Inferior parietal cortex (tissue), 1 donor: ENCODE data around the gene ATP8B2.
"Not testable (repeated sequence)": the region's sequence is repeated elsewhere in the genome, so short reads cannot be mapped to it uniquely, and the experiment has no call there.

Experiments used
- DNase-seq: peaks from one replicate; pipeline ENCODE4 v3.0.0-alpha.2; 2016; ENCODE audit errors: extremely low spot score

Gene ATP8B2

GRCh38 chr1:154323493-154323892 is 1.8 kb upstream of the ATP8B2 start:
- DNase-seq, result no peak

GRCh38 chr1:154324241-154324640 is 1.1 kb upstream of the ATP8B2 start:
- DNase-seq, result no peak

GRCh38 chr1:154325583-154326545 is 539 bp downstream of the ATP8B2 start:
- peak; percentile 52 for DNase-seq

DNA sequence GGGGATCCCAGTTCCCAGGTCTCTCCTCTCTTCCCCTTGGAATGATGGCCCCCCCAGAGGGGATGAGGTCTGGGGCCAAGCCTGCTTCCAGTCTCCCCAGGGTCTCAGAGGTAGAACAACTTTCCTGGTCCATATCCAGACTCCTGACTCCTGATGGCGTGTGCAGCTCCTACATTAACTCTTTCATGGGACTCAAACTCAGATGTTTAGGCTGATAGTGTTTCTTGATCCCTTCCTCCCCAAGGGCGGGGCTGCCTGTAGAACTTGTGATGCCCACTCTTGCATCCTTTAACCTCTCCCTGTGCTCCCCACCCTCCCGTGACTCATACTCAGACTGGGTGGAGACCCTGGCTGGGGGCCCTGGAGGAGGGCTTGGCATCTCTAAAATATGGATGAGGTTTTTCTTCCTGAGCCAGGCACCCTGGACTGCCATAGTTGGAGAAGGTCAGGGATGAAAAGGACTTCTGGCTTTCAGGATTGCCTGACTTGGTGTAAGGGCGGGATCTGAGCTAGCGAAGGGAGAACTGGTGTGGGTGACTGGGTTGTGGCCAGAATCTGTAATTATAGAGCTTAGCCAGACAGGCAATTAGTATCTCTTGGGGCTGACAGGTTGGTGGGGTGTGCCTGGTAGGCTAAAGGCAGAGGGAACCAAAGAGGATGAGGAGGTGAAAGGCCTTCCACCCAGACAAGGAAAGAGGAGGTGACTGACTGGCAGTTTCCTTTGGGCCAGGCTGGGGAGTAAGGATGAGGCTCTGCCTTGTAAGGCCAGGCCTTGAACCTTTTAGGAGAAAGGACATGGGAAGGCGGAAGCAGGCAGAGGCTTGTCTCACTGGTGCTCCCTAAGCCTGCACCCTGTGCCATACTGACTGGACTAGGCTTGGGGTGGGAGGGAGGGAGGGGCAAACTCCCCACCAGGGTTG is 1.5 kb downstream of the ATP8B2 start:
- DNase-seq, result no peak

DNA sequence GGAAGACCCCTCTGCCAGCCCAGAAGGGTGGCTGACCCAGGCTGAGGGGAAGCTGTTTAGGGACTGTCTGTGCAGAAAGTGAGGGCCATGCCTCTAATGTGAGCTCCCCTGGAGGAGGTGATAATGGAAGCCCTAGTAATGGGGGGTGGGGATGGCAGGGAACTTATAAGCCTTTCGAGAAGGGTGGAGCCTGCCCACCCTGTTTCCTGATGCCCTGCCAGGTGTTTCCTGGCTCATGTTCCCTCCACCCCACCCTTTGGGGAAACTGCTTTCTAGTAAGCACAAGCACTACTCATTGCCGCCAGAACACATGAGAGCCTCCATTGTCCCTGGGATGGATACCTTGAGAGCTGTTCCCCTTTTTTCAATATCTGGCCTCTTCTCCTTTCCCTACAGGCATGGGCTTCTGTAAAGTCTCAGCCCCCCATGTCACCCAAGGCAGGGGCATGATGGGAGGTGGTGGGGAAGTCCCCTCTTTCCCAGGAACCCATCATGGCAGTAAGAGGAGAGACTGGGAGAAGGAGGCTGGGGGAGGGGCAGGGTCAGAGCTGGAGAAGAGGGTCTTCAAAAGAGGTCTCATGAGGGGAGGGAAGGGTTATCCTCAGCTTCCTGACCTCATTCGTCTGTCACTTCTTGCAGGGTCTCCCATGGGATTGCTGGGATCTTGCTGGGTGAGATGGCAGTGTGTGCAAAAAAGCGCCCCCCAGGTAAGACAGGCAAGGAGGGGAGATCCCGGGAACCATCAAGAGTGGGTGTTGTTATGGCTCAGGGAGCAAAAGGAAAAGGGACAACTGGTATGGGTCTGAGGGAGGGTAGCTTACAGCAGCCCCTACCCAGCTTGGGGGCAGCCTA is 2.4 kb downstream of the ATP8B2 start:
- DNase-seq, result no peak

- peak; percentile 65 for DNase-seq
Measured at GRCh38 chr1:154328318-154329151, 3.2 kb downstream of the ATP8B2 start.

- no peak for DNase-seq
Measured at GRCh38 chr1:154329152-154329521, 3.8 kb downstream of the ATP8B2 start.

GRCh38 chr1:154329551-154330131 is 4.3 kb downstream of the ATP8B2 start:
- DNase-seq, result peak; percentile 36

GRCh38 chr1:154330669-154331068 is 5.3 kb downstream of the ATP8B2 start:
- no peak for DNase-seq

DNA sequence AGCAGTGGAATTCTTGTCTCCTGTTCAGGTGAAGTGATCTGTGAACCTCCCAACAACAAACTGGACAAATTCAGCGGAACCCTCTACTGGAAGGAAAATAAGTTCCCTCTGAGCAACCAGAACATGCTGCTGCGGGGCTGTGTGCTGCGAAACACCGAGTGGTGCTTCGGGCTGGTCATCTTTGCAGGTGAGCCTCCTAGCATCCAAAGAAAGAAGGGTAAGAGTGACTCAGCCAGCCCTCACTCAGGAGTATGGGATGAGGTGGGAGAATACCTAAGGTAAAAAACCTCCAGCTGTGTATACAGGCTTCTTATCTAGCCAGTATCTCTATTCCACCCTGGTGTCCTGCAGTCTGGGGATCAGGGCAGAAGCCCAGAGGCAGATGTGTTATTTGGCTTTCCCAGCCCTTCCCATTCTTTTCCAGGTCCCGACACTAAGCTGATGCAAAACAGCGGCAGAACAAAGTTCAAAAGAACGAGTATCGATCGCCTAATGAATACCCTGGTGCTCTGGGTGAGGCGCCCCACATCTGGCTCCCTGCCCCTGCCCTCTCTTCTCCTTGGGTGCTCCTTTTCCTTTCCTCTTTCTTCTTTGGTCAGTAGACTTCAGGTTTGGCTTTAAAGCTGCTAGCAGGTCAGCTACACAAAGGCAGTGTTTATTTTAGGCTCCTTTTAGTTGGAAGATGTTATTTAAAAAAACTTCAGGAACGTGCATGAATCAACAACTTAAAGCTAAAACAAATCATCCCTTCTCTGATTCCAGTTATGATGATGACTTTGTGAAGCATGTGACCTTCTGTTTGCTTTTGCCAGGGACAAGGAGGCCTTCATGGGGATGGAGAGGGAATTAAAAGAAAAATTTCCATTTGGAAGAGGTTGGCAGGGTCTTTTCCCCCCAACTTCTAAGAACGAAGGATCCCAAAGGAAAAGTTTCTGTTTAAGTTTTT is 9.0 kb downstream of the ATP8B2 start:
- DNase-seq, result no peak

DNA sequence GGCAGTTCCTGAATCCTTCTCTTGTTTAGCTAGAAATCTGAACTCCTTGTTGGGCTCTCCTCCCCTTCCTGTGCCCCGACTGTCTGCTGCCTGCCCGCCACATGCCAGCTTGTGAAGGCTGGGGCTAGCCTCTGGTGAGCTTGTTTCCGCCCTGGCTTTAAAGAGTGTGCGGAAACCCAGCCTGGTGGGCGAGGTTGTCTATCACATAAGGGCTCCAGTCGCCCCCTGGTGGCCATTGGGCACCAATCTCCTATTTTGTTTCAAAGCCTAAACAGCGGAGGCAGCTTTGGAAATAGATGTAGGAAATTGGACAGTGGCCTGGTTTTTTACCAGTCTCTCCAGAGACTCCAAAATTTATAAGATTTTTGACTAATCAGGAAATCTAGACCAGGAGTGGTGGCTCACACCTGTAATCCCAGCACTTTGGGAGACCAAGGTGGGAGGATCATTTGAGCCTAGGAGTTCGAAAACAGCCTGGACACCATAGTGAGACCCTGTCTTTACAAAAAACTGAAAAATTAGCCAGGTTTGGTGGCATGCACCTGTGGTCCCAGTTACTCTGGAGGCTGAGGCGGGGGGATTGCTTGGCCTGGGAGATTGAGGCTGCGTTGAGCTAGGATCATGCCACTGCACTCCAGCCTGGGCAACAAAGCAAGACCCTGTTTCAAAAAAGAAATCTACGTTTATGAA is 9.8 kb downstream of the ATP8B2 start:
- DNase-seq, result peak; percentile 86

- DNase-seq, result no peak
Measured at GRCh38 chr1:154337253-154337894, 12.0 kb downstream of the ATP8B2 start.

DNA sequence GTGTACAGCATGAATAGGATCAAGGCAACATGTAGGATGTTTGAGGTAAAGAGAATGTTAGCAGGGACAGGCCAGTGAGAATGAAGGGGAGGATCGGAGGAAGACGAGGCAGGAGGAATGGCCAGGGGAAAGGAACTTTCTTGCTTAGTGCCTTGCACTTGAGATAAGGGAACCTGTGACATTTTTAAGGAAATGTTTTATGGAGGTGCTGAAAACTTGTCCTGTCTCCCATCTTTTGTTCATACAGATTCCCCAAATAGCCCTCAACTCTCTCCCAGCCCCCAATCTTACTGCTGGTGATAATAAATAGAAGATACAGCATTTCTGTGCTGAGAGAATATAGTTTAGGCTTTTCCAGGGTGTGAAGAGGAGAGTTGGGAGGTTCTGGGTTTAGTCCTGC is 13.6 kb downstream of the ATP8B2 start:
- DNase-seq, result no peak

DNA sequence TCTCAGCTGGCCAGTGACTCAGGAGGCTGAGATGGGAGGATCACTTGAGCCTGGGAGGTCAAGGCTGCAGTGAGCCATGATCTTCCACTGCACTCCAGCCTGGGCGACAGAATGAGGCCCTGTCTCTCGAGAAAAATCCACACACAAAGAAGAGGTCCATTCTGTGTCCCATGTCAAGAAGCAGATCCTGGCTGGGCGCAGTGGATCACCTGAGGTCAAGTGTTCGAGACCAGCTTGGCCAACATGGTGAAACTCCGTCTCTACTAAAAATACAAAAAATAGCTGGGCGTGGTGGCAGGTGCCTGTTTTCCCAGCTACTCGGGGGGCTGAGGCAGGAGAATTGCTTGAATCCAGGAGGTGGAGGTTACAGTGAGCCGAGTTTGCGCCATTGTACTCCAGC is 16.0 kb downstream of the ATP8B2 start:
- DNase-seq, result not testable (repeated sequence)

DNA sequence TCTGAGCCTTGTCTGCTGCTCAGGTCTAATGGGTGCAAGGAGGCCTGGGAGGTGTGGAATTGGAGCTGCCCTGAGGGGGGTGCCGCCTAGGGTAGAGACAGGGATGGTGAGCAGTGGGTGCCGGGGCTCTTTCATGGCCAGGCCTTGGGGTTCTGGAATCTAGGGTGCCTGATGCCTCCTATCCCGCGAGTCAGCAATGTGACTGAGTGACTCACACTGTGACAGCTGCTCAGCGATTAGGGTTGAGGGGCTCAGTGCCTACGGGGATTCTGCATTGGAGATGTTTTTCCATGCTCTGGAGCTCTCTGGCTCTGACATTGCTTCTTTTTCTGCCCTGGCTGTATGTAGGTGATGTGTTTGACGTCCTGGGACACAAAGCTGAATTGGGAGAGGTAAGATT is 16.8 kb downstream of the ATP8B2 start:
- DNase-seq, result no peak

GRCh38 chr1:154342836-154343472 is 17.6 kb downstream of the ATP8B2 start:
- no peak for DNase-seq
